Thoracic aorta (tissue), 2 donors: Measurements from ENCODE around the gene RPP21. TPM values are rescaled to one million over a fixed set of nuclear protein-coding genes. Genes with fewer than 3 reads are reported as not detected.
"Not testable (repeated sequence)": the region's sequence is repeated elsewhere in the genome, so short reads cannot be mapped to it uniquely, and the experiment has no call there.

ENCODE experiments used
- ATAC-seq: fragments of 150-250 bp; one replicate; pipeline ENCODE4 v1.8.0; 2017; ENCODE audit warnings: low read depth; ENCODE audit not compliant: insufficient number of reproducible peaks, low FRiP score
- DNase-seq: peaks from one replicate; pipeline ENCODE4 v3.0.0-alpha.2; 2020; ENCODE audit warnings: low spot score
- H3K27ac ChIP-seq, 2 donors: fragments of 200-600 bp; sonication (generic); 1 replicate in 1 of 2; 2 replicates in 1 of 2; pipeline ENCODE4 v1.5.1; 2016; ENCODE audit warnings: mild to moderate bottlenecking in 2 of 2, moderate library complexity in 2 of 2
- H3K27me3 ChIP-seq: fragments of 200-600 bp; sonication (generic); replicated peaks from 2 replicates; pipeline ENCODE4 v1.6.0; 2016; ENCODE audit warnings: mild to moderate bottlenecking; ENCODE audit not compliant: insufficient read depth
- H3K36me3 ChIP-seq: fragments of 200-600 bp; sonication (generic); one replicate; pipeline ENCODE4 v1.5.1; 2016
- H3K4me1 ChIP-seq, 2 donors: fragments of 200-600 bp; sonication (generic); 1 replicate in 1 of 2; 2 replicates in 1 of 2; pipeline versions ENCODE4 v1.5.1 to v1.6.0; 2016; ENCODE audit warnings: low read depth in 2 of 2, mild to moderate bottlenecking in 1 of 2; ENCODE audit not compliant: control insufficient read depth in 1 of 2
- H3K4me3 ChIP-seq: fragments of 200-600 bp; sonication (generic); 2 replicates; pipeline ENCODE4 v1.5.1; 2016; ENCODE audit warnings: mild to moderate bottlenecking
- H3K9me3 ChIP-seq: fragments of 200-600 bp; sonication (generic); 2 replicates; pipeline ENCODE4 v1.5.1; 2016
- CTCF ChIP-seq: fragments of 200-600 bp; sonication (generic); IDR thresholded peaks from one replicate; pipeline ENCODE4 v1.5.1; 2019; ENCODE audit warnings: antibody characterized with exemption
- total RNA-seq, 2 donors: library from RNA; depleted of rRNA; stranded (reverse); fragments of >200 nt; gene quantifications; one replicate each; pipeline versions ENCODE4 v1.1.0 to v1.2.3, GENCODE V29; 2016

Gene RPP21
- total RNA-seq, 2 donors from 2014 or later = 20.8 to 49.7 TPM

- TF ChIP-seq CTCF = no peak
- no peak overlapping the region for H3K27ac ChIP-seq
- no peak for DNase-seq
- ATAC-seq = no peak
- no peak overlapping the region for H3K4me3 ChIP-seq
- peaks cover 13% of the 10 kb centered on the region for H3K27me3 ChIP-seq
- no peaks in the 10 kb centered on the region for H3K36me3 ChIP-seq
- H3K4me1 ChIP-seq = peaks cover 3 to 8% of the 10 kb centered on the region in 2 donors
- peaks cover 3% of the 10 kb centered on the region for H3K9me3 ChIP-seq
Measured at GRCh38 chr6:30360139-30360538, 15.2 kb downstream of the RPP21 start.

- DNase-seq (no peak), ATAC-seq (no peak)
- no peak for TF ChIP-seq CTCF
- H3K9me3 ChIP-seq = peaks cover 3% of the 10 kb centered on the region
- no peaks in the 10 kb centered on the region for H3K36me3 ChIP-seq
- H3K27ac ChIP-seq = no peak overlapping the region
- peaks cover 13% of the 10 kb centered on the region for H3K27me3 ChIP-seq
- H3K4me3 ChIP-seq = no peak overlapping the region
- peaks cover 3 to 8% of the 10 kb centered on the region in 2 donors for H3K4me1 ChIP-seq
Measured at GRCh38 chr6:30361661-30362060, 16.7 kb downstream of the RPP21 start.

- DNase-seq = no peak
- ATAC-seq = no peak
- Histone ChIP-seq H3K9me3 (peaks cover 3% of the 10 kb centered on the region), H3K27me3 (peaks cover 5% of the 10 kb centered on the region), H3K27ac (no peak overlapping the region), H3K36me3 (no peaks in the 10 kb centered on the region), H3K4me1 (no peaks in the 10 kb centered on the region), H3K4me3 (no peak overlapping the region)
- no peak for TF ChIP-seq CTCF
Measured at GRCh38 chr6:30363459-30363858, 18.5 kb downstream of the RPP21 start.

GRCh38 chr6:30364591-30364990, 19.6 kb downstream of the RPP21 start:
- no peaks in the 10 kb centered on the region for H3K4me1 ChIP-seq
- H3K4me3 ChIP-seq = no peak overlapping the region
- no peak overlapping the region for H3K27ac ChIP-seq
- no peak for TF ChIP-seq CTCF
- peaks cover 5% of the 10 kb centered on the region for H3K27me3 ChIP-seq
- no peaks in the 10 kb centered on the region for H3K36me3 ChIP-seq
- H3K9me3 ChIP-seq = peaks cover 3% of the 10 kb centered on the region
- no peak for ATAC-seq
- DNase-seq = no peak

- not testable (repeated sequence) for DNase-seq, H3K4me1 ChIP-seq, H3K27me3 ChIP-seq, H3K36me3 ChIP-seq, H3K27ac ChIP-seq, H3K4me3 ChIP-seq, ATAC-seq, H3K9me3 ChIP-seq
Measured at GRCh38 chr6:30369280-30369679, 24.3 kb downstream of the RPP21 start.

GRCh38 chr6:30378290-30378937, 33.5 kb downstream of the RPP21 start:
- Histone ChIP-seq H3K4me1 (no peaks in the 10 kb centered on the region), H3K4me3 (no peak overlapping the region), H3K27ac (no peak overlapping the region), H3K9me3 (no peaks in the 10 kb centered on the region), H3K27me3 (no peaks in the 10 kb centered on the region), H3K36me3 (no peaks in the 10 kb centered on the region)
- no peak for ATAC-seq
- no peak for TF ChIP-seq CTCF
- no peak for DNase-seq
